GM12878 (cell line): ENCODE measurements around the gene ZFP90. TPM values are rescaled to one million over a fixed set of nuclear protein-coding genes. Genes with fewer than 3 reads are reported as not detected.

Experiments
- BMI1 ChIP-seq: fragments of 450-650 bp; IDR thresholded peaks from 2 replicates; pipeline ENCODE4 v1.6.1; 2016; ENCODE audit warnings: mild to moderate bottlenecking, moderate library complexity, borderline replicate concordance
- CBX3 ChIP-seq: fragments of 200-600 bp; sonication (generic); IDR thresholded peaks from 2 replicates; pipeline ENCODE4 v1.6.1; 2016; ENCODE audit warnings: low read depth, borderline replicate concordance
- CHD4 ChIP-seq: fragments of 200-600 bp; sonication (generic); IDR thresholded peaks from 2 replicates; pipeline ENCODE4 v1.6.1; 2016; ENCODE audit warnings: mild to moderate bottlenecking
- DPF2 ChIP-seq: fragments of 450-650 bp; IDR thresholded peaks from 2 replicates; pipeline ENCODE4 v1.6.1; 2017; ENCODE audit warnings: mild to moderate bottlenecking
- HCFC1 ChIP-seq: fragments of 150-350 bp; IDR thresholded peaks from 2 replicates; pipeline ENCODE4 v1.6.1; 2014; ENCODE audit warnings: low read length
- HDAC6 ChIP-seq: fragments of 200-600 bp; sonication (generic); IDR thresholded peaks from one replicate; pipeline ENCODE4 v1.8.0; 2017; ENCODE audit warnings: antibody characterized with exemption; ENCODE audit not compliant: unreplicated experiment
- JUNB ChIP-seq: IDR thresholded peaks from 2 replicates; pipeline ENCODE4 v1.6.1; 2016; ENCODE audit warnings: antibody characterized with exemption, mild to moderate bottlenecking
- KLF5 ChIP-seq: fragments of 450-650 bp; IDR thresholded peaks from 2 replicates; pipeline ENCODE4 v1.6.1; 2014; ENCODE audit warnings: mild to moderate bottlenecking; ENCODE audit not compliant: partially characterized antibody
- NFIC ChIP-seq: IDR thresholded peaks from 2 replicates; pipeline ENCODE4 v1.6.1; 2012; ENCODE audit warnings: low read depth, mild to moderate bottlenecking, inconsistent platforms, low read length, moderate library complexity
- NR2C1 ChIP-seq: fragments of 450-650 bp; IDR thresholded peaks from 2 replicates; pipeline ENCODE4 v1.6.1; 2017; ENCODE audit warnings: antibody characterized with exemption, mild to moderate bottlenecking, moderate library complexity
- RB1 ChIP-seq: fragments of 450-650 bp; formaldehyde crosslinking; IDR thresholded peaks from 2 replicates; pipeline ENCODE4 v1.6.1; 2017; ENCODE audit warnings: mild to moderate bottlenecking, borderline replicate concordance
- RUNX3 ChIP-seq: IDR thresholded peaks from 2 replicates; pipeline ENCODE4 v1.6.1; 2012; ENCODE audit warnings: low read length, inconsistent platforms
- SMARCA5 ChIP-seq: fragments of 450-650 bp; IDR thresholded peaks from 2 replicates; pipeline ENCODE4 v1.6.1; 2017; ENCODE audit warnings: mild to moderate bottlenecking
- ZNF207 ChIP-seq: fragments of 450-650 bp; IDR thresholded peaks from 2 replicates; pipeline ENCODE4 v1.6.1; 2014; ENCODE audit warnings: antibody characterized with exemption, mild to moderate bottlenecking, borderline replicate concordance
- ZNF24 ChIP-seq: fragments of 450-650 bp; IDR thresholded peaks from 2 replicates; pipeline ENCODE4 v1.6.1; 2017; ENCODE audit warnings: antibody characterized with exemption, mild to moderate bottlenecking
- polyA plus RNA-seq, 11 experiments: library from polyadenylated mRNA; depleted of rRNA in 4 of 11; unstranded in 6 of 11; stranded (reverse) in 5 of 11; fragments of >200 nt; fragmentation: Nextera tagmentation in 4 of 11; fragmentation: Illumina TruSeq in 1 of 11; extraction: Ambion mirVana in 4 of 11; extraction: Trizol in 1 of 11; gene quantifications; 1 replicate in 1 of 11; 2 replicates in 10 of 11; pipeline versions ENCODE4 v1.2.1 to v1.2.3, GENCODE V29; 2011 to 2016; ENCODE audit warnings: inconsistent platforms in 2 of 11, missing spikeins in 2 of 11, low read depth in 1 of 11
- total RNA-seq, 4 experiments: library from RNA; depleted of rRNA in 3 of 4; stranded (reverse); fragments of >200 nt in 3 of 4; fragmentation: Illumina TruSeq in 1 of 4; extraction: Trizol in 1 of 4; gene quantifications; 2 replicates each; pipeline versions ENCODE4 v1.2.1 to v1.2.3, GENCODE V29; 2013 to 2021
- TF ChIP-seq, protein P1 (sequence below): IDR thresholded peaks from 2 replicates; pipeline ENCODE4 v1.6.1; 2012; ENCODE audit warnings: improper control_type of control experiment, low read depth, low read length; ENCODE audit not compliant: insufficient replicate concordance
- TF ChIP-seq, protein P2 (sequence below): fragments of 450-650 bp; formaldehyde crosslinking; IDR thresholded peaks from 2 replicates; pipeline ENCODE4 v1.5.0; 2022; ENCODE audit warnings: mild to moderate bottlenecking, missing genetic modification characterization
- TF ChIP-seq, protein P3 (sequence below): fragments of 450-650 bp; IDR thresholded peaks from 2 replicates; pipeline ENCODE4 v1.6.1; 2018; ENCODE audit warnings: mild to moderate bottlenecking, low read depth, moderate library complexity; ENCODE audit not compliant: partially characterized antibody
- TF ChIP-seq, protein P4 (sequence below): IDR thresholded peaks from 2 replicates; pipeline ENCODE4 v1.6.1; 2012; ENCODE audit warnings: low read depth, low read length, improper control_type of control experiment

Gene ZFP90
- total and polyA plus RNA-seq, 10 of the 15 experiments (the other 5 are each of a cell fraction or from before 2014, with no cell fraction given): 3.3 to 20.0 (median 15.4) TPM

DNA sequence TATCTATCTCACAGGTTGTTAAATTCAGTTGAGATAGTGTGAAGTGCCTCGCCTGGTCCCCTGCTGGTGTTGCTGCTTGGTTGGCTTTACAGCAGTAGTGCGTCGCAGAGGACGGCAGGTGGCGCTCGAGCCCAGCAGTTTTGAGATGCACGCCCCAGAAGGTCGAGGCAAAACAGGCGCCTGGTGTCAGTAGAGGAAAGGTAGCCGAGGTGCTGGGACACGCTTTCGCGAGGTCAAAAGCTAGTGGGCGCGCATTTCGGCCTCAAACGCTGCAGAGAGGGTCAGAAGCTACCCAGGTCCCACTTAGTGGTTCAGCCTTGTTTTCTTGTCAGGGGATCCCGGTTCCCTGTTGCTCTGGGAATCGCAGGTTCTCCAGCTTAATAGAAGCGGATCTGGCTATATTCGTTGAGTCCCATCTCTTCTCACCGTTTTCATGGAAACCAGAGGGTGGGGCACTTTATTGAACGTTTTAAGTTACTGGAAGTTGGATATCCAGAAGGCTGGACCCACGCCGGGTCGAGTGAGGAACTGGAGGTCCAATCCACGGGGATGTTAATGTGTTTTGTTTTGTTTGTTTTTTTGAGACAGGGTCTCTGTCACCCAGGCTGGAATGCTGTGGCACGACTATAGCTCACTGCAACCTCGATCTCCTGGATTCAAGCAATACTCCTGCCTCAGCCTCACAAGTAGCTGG is 10.3 kb upstream of the ZFP90 start (continued):
- TF ChIP-seq, protein P1, sequence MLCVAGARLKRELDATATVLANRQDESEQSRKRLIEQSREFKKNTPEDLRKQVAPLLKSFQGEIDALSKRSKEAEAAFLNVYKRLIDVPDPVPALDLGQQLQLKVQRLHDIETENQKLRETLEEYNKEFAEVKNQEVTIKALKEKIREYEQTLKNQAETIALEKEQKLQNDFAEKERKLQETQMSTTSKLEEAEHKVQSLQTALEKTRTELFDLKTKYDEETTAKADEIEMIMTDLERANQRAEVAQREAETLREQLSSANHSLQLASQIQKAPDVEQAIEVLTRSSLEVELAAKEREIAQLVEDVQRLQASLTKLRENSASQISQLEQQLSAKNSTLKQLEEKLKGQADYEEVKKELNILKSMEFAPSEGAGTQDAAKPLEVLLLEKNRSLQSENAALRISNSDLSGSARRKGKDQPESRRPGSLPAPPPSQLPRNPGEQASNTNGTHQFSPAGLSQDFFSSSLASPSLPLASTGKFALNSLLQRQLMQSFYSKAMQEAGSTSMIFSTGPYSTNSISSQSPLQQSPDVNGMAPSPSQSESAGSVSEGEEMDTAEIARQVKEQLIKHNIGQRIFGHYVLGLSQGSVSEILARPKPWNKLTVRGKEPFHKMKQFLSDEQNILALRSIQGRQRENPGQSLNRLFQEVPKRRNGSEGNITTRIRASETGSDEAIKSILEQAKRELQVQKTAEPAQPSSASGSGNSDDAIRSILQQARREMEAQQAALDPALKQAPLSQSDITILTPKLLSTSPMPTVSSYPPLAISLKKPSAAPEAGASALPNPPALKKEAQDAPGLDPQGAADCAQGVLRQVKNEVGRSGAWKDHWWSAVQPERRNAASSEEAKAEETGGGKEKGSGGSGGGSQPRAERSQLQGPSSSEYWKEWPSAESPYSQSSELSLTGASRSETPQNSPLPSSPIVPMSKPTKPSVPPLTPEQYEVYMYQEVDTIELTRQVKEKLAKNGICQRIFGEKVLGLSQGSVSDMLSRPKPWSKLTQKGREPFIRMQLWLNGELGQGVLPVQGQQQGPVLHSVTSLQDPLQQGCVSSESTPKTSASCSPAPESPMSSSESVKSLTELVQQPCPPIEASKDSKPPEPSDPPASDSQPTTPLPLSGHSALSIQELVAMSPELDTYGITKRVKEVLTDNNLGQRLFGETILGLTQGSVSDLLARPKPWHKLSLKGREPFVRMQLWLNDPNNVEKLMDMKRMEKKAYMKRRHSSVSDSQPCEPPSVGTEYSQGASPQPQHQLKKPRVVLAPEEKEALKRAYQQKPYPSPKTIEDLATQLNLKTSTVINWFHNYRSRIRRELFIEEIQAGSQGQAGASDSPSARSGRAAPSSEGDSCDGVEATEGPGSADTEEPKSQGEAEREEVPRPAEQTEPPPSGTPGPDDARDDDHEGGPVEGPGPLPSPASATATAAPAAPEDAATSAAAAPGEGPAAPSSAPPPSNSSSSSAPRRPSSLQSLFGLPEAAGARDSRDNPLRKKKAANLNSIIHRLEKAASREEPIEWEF: no peak
- TF ChIP-seq, protein P2, sequence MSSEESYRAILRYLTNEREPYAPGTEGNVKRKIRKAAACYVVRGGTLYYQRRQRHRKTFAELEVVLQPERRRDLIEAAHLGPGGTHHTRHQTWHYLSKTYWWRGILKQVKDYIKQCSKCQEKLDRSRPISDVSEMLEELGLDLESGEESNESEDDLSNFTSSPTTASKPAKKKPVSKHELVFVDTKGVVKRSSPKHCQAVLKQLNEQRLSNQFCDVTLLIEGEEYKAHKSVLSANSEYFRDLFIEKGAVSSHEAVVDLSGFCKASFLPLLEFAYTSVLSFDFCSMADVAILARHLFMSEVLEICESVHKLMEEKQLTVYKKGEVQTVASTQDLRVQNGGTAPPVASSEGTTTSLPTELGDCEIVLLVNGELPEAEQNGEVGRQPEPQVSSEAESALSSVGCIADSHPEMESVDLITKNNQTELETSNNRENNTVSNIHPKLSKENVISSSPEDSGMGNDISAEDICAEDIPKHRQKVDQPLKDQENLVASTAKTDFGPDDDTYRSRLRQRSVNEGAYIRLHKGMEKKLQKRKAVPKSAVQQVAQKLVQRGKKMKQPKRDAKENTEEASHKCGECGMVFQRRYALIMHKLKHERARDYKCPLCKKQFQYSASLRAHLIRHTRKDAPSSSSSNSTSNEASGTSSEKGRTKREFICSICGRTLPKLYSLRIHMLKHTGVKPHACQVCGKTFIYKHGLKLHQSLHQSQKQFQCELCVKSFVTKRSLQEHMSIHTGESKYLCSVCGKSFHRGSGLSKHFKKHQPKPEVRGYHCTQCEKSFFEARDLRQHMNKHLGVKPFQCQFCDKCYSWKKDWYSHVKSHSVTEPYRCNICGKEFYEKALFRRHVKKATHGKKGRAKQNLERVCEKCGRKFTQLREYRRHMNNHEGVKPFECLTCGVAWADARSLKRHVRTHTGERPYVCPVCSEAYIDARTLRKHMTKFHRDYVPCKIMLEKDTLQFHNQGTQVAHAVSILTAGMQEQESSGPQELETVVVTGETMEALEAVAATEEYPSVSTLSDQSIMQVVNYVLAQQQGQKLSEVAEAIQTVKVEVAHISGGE (CRISPR knock-in tag): no peak
- TF ChIP-seq HCFC1 (no peak), NFIC (no peak), HDAC6 (no peak), CHD4 (no peak), JUNB (no peak), ZNF207 (peak; percentile 73; the same call in 1 of the 2 replicates), RUNX3 (no peak), RB1 (peak; percentile 66; the same call in 1 of the 2 replicates), SMARCA5 (peak; percentile 88; the same call in 1 of the 2 replicates), BMI1 (no peak), CBX3 (no peak), DPF2 (no peak), NR2C1 (no peak), KLF5 (peak; percentile 38), ZNF24 (no peak)
- TF ChIP-seq, protein P3, sequence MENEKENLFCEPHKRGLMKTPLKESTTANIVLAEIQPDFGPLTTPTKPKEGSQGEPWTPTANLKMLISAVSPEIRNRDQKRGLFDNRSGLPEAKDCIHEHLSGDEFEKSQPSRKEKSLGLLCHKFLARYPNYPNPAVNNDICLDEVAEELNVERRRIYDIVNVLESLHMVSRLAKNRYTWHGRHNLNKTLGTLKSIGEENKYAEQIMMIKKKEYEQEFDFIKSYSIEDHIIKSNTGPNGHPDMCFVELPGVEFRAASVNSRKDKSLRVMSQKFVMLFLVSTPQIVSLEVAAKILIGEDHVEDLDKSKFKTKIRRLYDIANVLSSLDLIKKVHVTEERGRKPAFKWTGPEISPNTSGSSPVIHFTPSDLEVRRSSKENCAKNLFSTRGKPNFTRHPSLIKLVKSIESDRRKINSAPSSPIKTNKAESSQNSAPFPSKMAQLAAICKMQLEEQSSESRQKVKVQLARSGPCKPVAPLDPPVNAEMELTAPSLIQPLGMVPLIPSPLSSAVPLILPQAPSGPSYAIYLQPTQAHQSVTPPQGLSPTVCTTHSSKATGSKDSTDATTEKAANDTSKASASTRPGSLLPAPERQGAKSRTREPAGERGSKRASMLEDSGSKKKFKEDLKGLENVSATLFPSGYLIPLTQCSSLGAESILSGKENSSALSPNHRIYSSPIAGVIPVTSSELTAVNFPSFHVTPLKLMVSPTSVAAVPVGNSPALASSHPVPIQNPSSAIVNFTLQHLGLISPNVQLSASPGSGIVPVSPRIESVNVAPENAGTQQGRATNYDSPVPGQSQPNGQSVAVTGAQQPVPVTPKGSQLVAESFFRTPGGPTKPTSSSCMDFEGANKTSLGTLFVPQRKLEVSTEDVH: no peak
- TF ChIP-seq, protein P4, sequence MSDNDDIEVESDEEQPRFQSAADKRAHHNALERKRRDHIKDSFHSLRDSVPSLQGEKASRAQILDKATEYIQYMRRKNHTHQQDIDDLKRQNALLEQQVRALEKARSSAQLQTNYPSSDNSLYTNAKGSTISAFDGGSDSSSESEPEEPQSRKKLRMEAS: peak; percentile 44; the same call in 1 of the 2 replicates
